A549 (cell line): ENCODE data around the gene REM1. TPM values are rescaled to one million over a fixed set of nuclear protein-coding genes. Genes with fewer than 3 reads are reported as not detected.

Experiments used
- ATAC-seq, 2 experiments: fragments of 200-7000 bp in 1 of 2; fragments of >200 bp in 1 of 2; cut with Nextera tagmentation in 1 of 2; cut with Tn5 transposase in 1 of 2; 3 replicates each; pipeline versions ENCODE4 v1.8.0 to v1.9.1; 2018 to 2020; ENCODE audit warnings: mild to moderate bottlenecking in 1 of 2, moderate library complexity in 1 of 2
- CTCF ChIA-PET: fragments of 300-600 bp; sonication (Branson Sonifier 250); formaldehyde crosslinking; extraction: SDS; loops from one replicate; lab custom pipeline; 2021; ENCODE audit warnings: antibody characterized with exemption, inconsistent platforms; lab: Yijun Ruan, JAX
- POLR2A ChIA-PET: fragments of 350-600 bp; formaldehyde crosslinking; extraction: SDS; loops from one replicate; lab custom pipeline; 2021; ENCODE audit warnings: antibody characterized with exemption, inconsistent platforms; lab: Yijun Ruan, JAX
- DNase-seq, 2 experiments: peaks; one replicate each; pipeline versions ENCODE4 v3.0.0 to v3.0.0-alpha.2; 2011 to 2016; ENCODE audit warnings: low read depth in 1 of 2, low spot score in 1 of 2
- FAIRE-seq: peaks from 2 replicates; lab custom pipeline; 2011; peaks lifted over from hg19 to GRCh38; lab: Jason Lieb, UNC
- H3K27ac ChIP-seq, 2 experiments: fragments of >200 bp; sonication (Bioruptor Twin); formaldehyde crosslinking; 3 replicates each; pipeline ENCODE4 v1.5.1; 2016 to 2017
- H3K4me1 ChIP-seq: fragments of >200 bp; sonication (Bioruptor Twin); formaldehyde crosslinking; 3 replicates; pipeline ENCODE4 v1.6.1; 2016
- H3K4me2 ChIP-seq: fragments of >200 bp; sonication (Bioruptor Twin); formaldehyde crosslinking; 3 replicates; pipeline ENCODE4 v1.6.1; 2016
- H3K4me3 ChIP-seq: fragments of >200 bp; sonication (Bioruptor Twin); formaldehyde crosslinking; 3 replicates; pipeline ENCODE4 v1.5.1; 2016
- H3K9me3 ChIP-seq: fragments of >200 bp; sonication (Bioruptor Twin); formaldehyde crosslinking; 3 replicates; pipeline ENCODE4 v1.6.1; 2016
- CBX8 ChIP-seq: fragments of 200-600 bp; sonication (generic); IDR thresholded peaks from 2 replicates; pipeline ENCODE4 v1.6.1; 2016
- CEBPB ChIP-seq, 2 experiments: fragments of >200 bp in 1 of 2; sonication (Bioruptor Twin) in 1 of 2; formaldehyde crosslinking in 1 of 2; IDR thresholded peaks; 2 replicates each; pipeline ENCODE4 v1.6.1; 2012 to 2016
- CTCF ChIP-seq: fragments of >200 bp; sonication (Bioruptor Twin); formaldehyde crosslinking; IDR thresholded peaks from 3 replicates; pipeline ENCODE4 v1.5.1; 2016
- EHF ChIP-seq: fragments of 250-450 bp; sonication (Bioruptor Pico); IDR thresholded peaks from 2 replicates; pipeline ENCODE4 v1.5.0; 2020; ENCODE audit warnings: mild to moderate bottlenecking
- EP300 ChIP-seq, 2 experiments: fragments of >200 bp; sonication (Bioruptor Twin); formaldehyde crosslinking; IDR thresholded peaks; 2 replicates in 1 of 2; 3 replicates in 1 of 2; pipeline ENCODE4 v1.6.1; 2016 to 2017
- GATA3 ChIP-seq: IDR thresholded peaks from 2 replicates; pipeline ENCODE4 v1.6.1; 2012; ENCODE audit warnings: borderline replicate concordance
- HDAC2 ChIP-seq: fragments of 200-600 bp; sonication (generic); IDR thresholded peaks from 2 replicates; pipeline ENCODE4 v1.6.1; 2016
- HOXB5 ChIP-seq: fragments of 250-450 bp; sonication (Bioruptor Pico); IDR thresholded peaks from 2 replicates; pipeline ENCODE4 v1.5.0; 2020; ENCODE audit warnings: mild to moderate bottlenecking, moderate library complexity
- JUN ChIP-seq, 2 experiments: fragments of >200 bp; sonication (Bioruptor Twin); formaldehyde crosslinking; IDR thresholded peaks; 2 replicates in 1 of 2; 3 replicates in 1 of 2; pipeline ENCODE4 v1.6.1; 2016 to 2017
- JUNB ChIP-seq: fragments of >200 bp; sonication (Bioruptor Twin); formaldehyde crosslinking; IDR thresholded peaks from 2 replicates; pipeline ENCODE4 v1.6.1; 2016
- MAFK ChIP-seq: fragments of 450-650 bp; IDR thresholded peaks from 2 replicates; pipeline ENCODE4 v1.6.1; 2014; ENCODE audit not compliant: partially characterized antibody
- NR3C1 ChIP-seq: fragments of >200 bp; sonication (Bioruptor Twin); formaldehyde crosslinking; IDR thresholded peaks from 3 replicates; pipeline ENCODE4 v1.6.1; 2017
- POLR2A ChIP-seq: IDR thresholded peaks from 2 replicates; pipeline ENCODE4 v1.6.1; 2012; ENCODE audit warnings: mild to moderate bottlenecking, low read length
- POLR2AphosphoS2 ChIP-seq: conservative IDR thresholded peaks from 2 replicates; pipeline ENCODE4 v1.6.1; 2012; ENCODE audit warnings: low read length, improper control_type of control experiment, inconsistent platforms
- RARB ChIP-seq: fragments of 250-450 bp; sonication (Bioruptor Pico); IDR thresholded peaks from 2 replicates; pipeline ENCODE4 v1.8.0; 2021; ENCODE audit warnings: mild to moderate bottlenecking, moderate library complexity
- RFX5 ChIP-seq: fragments of 450-650 bp; IDR thresholded peaks from 2 replicates; pipeline ENCODE4 v1.7.1; 2014; ENCODE audit warnings: antibody characterized with exemption, mild to moderate bottlenecking, moderate library complexity
- RNF2 ChIP-seq: fragments of 200-600 bp; sonication (generic); IDR thresholded peaks from 2 replicates; pipeline ENCODE4 v1.6.1; 2016; ENCODE audit warnings: low read depth, mild to moderate bottlenecking, antibody characterized with exemption, moderate library complexity, borderline replicate concordance
- SMC3 ChIP-seq: fragments of >200 bp; sonication (Bioruptor Twin); formaldehyde crosslinking; IDR thresholded peaks from 3 replicates; pipeline ENCODE4 v1.6.1; 2018; ENCODE audit warnings: inconsistent platforms
- ZFP36 ChIP-seq: fragments of 450-650 bp; IDR thresholded peaks from 2 replicates; pipeline ENCODE4 v1.6.1; 2014; ENCODE audit warnings: borderline replicate concordance; ENCODE audit not compliant: partially characterized antibody
- ZNF302 ChIP-seq: fragments of 250-450 bp; sonication (Bioruptor Pico); IDR thresholded peaks from 2 replicates; pipeline ENCODE4 v1.9.0; 2021; ENCODE audit warnings: inconsistent platforms, mild to moderate bottlenecking, moderate library complexity
- ZSCAN20 ChIP-seq: fragments of 250-450 bp; sonication (Bioruptor Pico); IDR thresholded peaks from 2 replicates; pipeline ENCODE4 v1.8.0; 2022; ENCODE audit warnings: mild to moderate bottlenecking, moderate library complexity
- WGBS: methylation state at CpG from one replicate; pipeline ENCODE4 v1.1.6; 2017; ENCODE audit errors: missing lambda C conversion rate; 5-methylcytosine and 5-hydroxymethylcytosine counted together
- polyA plus RNA-seq, 4 experiments: library from polyadenylated mRNA; depleted of rRNA in 3 of 4; stranded (reverse); fragments of >200 nt; fragmentation: RNase III in 1 of 4; extraction: RNeasy Plus Mini Kit Qiagen cat#74134 plus additional on column Dnase treatment in 1 of 4; gene quantifications; 2 replicates in 3 of 4; 3 replicates in 1 of 4; pipeline ENCODE4 v1.2.3, GENCODE V29; 2011 to 2017
- TF ChIP-seq, protein P1 (sequence below): fragments of 250-450 bp; sonication (Bioruptor Pico); IDR thresholded peaks from 2 replicates; pipeline ENCODE4 v1.5.0; 2020; ENCODE audit warnings: low read depth, mild to moderate bottlenecking, moderate library complexity
- TF ChIP-seq, protein P2 (sequence below): fragments of >200 bp; sonication (Bioruptor Twin); formaldehyde crosslinking; IDR thresholded peaks from 3 replicates; pipeline ENCODE4 v1.6.1; 2016
- TF ChIP-seq, protein P3 (sequence below): IDR thresholded peaks from 2 replicates; pipeline ENCODE4 v1.6.1; 2012
- TF ChIP-seq, protein P4 (sequence below): fragments of 200-600 bp; sonication (generic); IDR thresholded peaks from 2 replicates; pipeline ENCODE4 v1.6.1; 2016; ENCODE audit warnings: antibody characterized with exemption, mild to moderate bottlenecking, moderate library complexity
- TF ChIP-seq, protein P5 (sequence below): fragments of 150-350 bp; IDR thresholded peaks from 2 replicates; pipeline ENCODE4 v1.6.1; 2014; ENCODE audit warnings: low read depth, mild to moderate bottlenecking, low read length

The REM1 gene
- polyA plus RNA-seq, 2 of the 4 experiments (the other 2 are of a cell fraction), result not detected

- H3K4me1 ChIP-seq, result peaks cover 5% of the 10 kb centered on the region; the same call in 1 of the 3 replicates
- H3K9me3 ChIP-seq, result no peaks in the 10 kb centered on the region
- FAIRE-seq (no peak), DNase-seq (no peak), ATAC-seq (peak in 1 of 2 experiments; percentile 43; a peak in 2 of 6 replicates)
- H3K4me2 ChIP-seq, result no peak overlapping the region
- 92% methylated on average over 8 of the region's 8 CpGs for WGBS
- no peak overlapping the region for H3K4me3 ChIP-seq
- CTCF ChIA-PET, result interaction anchor here (1.0 to 1.6 kb wide), 7 partner anchors 9 to 89 kb away, joined by 3 to 9 read pairs (median 4); partner anchors contain the start of gene HM13
- no peak overlapping the region for H3K27ac ChIP-seq
- TF ChIP-seq, protein P1, sequence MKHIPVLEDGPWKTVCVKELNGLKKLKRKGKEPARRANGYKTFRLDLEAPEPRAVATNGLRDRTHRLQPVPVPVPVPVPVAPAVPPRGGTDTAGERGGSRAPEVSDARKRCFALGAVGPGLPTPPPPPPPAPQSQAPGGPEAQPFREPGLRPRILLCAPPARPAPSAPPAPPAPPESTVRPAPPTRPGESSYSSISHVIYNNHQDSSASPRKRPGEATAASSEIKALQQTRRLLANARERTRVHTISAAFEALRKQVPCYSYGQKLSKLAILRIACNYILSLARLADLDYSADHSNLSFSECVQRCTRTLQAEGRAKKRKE (CRISPR knock-in tag), result no peak
- TF ChIP-seq JUN (IDR thresholded peaks at IDR 0.05) (no peak), GATA3 (no peak), NR3C1 (no peak), CEBPB (IDR thresholded peaks at IDR 0.05) (no peak), POLR2A (no peak), SMC3 (no peak), ZNF302 (CRISPR knock-in tag) (no peak), EP300 (IDR thresholded peaks at IDR 0.05) (no peak), EHF (CRISPR knock-in tag) (no peak), RNF2 (no peak), POLR2AphosphoS2 (no peak), HDAC2 (no peak), JUNB (no peak), HOXB5 (CRISPR knock-in tag) (no peak), RFX5 (no peak), ZFP36 (no peak)
- TF ChIP-seq, protein P2, sequence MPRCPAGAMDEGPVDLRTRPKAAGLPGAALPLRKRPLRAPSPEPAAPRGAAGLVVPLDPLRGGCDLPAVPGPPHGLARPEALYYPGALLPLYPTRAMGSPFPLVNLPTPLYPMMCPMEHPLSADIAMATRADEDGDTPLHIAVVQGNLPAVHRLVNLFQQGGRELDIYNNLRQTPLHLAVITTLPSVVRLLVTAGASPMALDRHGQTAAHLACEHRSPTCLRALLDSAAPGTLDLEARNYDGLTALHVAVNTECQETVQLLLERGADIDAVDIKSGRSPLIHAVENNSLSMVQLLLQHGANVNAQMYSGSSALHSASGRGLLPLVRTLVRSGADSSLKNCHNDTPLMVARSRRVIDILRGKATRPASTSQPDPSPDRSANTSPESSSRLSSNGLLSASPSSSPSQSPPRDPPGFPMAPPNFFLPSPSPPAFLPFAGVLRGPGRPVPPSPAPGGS, result no peak
- POLR2A ChIA-PET, result no interaction called here
Measured at GRCh38 chr20:31523361-31524283, 48.5 kb downstream of the REM1 start.

GRCh38 chr20:31527266-31527665 lies 52.2 kb downstream of the REM1 start:
- H3K4me3 ChIP-seq, result no peak overlapping the region
- no peaks in the 10 kb centered on the region for H3K9me3 ChIP-seq
- peaks cover 5% of the 10 kb centered on the region; the same call in 1 of the 3 replicates for H3K4me1 ChIP-seq
- H3K27ac ChIP-seq, result no peak overlapping the region
- DNase-seq, result no peak
- no peak for FAIRE-seq
- 93% methylated on average over 6 of the region's 6 CpGs for WGBS
- POLR2A ChIA-PET, result no interaction called here
- no peak overlapping the region for H3K4me2 ChIP-seq
- CTCF ChIA-PET, result interaction anchor here (0.7 to 1.2 kb wide), 2 partner anchors 34 to 133 kb away, joined by 3 to 5 read pairs; no protein-coding TSS in a partner anchor
- ATAC-seq, result no peak
- TF ChIP-seq, protein P2, result no peak
- no peak for TF ChIP-seq ZSCAN20 (CRISPR knock-in tag)
- TF ChIP-seq CBX8, result no peak
- TF ChIP-seq, protein P3, sequence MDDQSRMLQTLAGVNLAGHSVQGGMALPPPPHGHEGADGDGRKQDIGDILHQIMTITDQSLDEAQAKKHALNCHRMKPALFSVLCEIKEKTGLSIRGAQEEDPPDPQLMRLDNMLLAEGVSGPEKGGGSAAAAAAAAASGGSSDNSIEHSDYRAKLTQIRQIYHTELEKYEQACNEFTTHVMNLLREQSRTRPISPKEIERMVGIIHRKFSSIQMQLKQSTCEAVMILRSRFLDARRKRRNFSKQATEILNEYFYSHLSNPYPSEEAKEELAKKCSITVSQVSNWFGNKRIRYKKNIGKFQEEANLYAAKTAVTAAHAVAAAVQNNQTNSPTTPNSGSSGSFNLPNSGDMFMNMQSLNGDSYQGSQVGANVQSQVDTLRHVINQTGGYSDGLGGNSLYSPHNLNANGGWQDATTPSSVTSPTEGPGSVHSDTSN, result no peak
- no peak for TF ChIP-seq RFX5
- no peak for TF ChIP-seq CTCF
- TF ChIP-seq MAFK, result no peak
- TF ChIP-seq, protein P4, sequence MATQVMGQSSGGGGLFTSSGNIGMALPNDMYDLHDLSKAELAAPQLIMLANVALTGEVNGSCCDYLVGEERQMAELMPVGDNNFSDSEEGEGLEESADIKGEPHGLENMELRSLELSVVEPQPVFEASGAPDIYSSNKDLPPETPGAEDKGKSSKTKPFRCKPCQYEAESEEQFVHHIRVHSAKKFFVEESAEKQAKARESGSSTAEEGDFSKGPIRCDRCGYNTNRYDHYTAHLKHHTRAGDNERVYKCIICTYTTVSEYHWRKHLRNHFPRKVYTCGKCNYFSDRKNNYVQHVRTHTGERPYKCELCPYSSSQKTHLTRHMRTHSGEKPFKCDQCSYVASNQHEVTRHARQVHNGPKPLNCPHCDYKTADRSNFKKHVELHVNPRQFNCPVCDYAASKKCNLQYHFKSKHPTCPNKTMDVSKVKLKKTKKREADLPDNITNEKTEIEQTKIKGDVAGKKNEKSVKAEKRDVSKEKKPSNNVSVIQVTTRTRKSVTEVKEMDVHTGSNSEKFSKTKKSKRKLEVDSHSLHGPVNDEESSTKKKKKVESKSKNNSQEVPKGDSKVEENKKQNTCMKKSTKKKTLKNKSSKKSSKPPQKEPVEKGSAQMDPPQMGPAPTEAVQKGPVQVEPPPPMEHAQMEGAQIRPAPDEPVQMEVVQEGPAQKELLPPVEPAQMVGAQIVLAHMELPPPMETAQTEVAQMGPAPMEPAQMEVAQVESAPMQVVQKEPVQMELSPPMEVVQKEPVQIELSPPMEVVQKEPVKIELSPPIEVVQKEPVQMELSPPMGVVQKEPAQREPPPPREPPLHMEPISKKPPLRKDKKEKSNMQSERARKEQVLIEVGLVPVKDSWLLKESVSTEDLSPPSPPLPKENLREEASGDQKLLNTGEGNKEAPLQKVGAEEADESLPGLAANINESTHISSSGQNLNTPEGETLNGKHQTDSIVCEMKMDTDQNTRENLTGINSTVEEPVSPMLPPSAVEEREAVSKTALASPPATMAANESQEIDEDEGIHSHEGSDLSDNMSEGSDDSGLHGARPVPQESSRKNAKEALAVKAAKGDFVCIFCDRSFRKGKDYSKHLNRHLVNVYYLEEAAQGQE, result no peak
- TF ChIP-seq NR3C1, result no peak
- no peak for TF ChIP-seq HDAC2
- TF ChIP-seq RARB (CRISPR knock-in tag), result no peak
- TF ChIP-seq, protein P5, sequence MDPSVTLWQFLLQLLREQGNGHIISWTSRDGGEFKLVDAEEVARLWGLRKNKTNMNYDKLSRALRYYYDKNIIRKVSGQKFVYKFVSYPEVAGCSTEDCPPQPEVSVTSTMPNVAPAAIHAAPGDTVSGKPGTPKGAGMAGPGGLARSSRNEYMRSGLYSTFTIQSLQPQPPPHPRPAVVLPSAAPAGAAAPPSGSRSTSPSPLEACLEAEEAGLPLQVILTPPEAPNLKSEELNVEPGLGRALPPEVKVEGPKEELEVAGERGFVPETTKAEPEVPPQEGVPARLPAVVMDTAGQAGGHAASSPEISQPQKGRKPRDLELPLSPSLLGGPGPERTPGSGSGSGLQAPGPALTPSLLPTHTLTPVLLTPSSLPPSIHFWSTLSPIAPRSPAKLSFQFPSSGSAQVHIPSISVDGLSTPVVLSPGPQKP, result no peak
- TF ChIP-seq JUNB, result no peak
- no peak for TF ChIP-seq GATA3
